Measurements from ENCODE around the gene MSH3.

Gene MSH3

GRCh38 chr5:80703747-80704146 is 49.3 kb downstream of the MSH3 start:
- DNase-seq (ENCODE audit: low spot score in 2 of 2) = no peak
- Histone ChIP-seq H3K4me1 (no peaks in the 10 kb centered on the region), H3K9me3 (no peaks in the 10 kb centered on the region), H3K27me3 (ENCODE audit: low read depth) (no peaks in the 10 kb centered on the region), H3K4me3 (no peak overlapping the region), H3K36me3 (replicated peaks) (no peaks in the 10 kb centered on the region)
- in situ Hi-C loops (cut with MboI; ENCODE audit: low sequenced_read_pairs) = loop anchor here (10.0 kb wide), 1 partner anchor 461 kb away; no protein-coding TSS in a partner anchor

GRCh38 chr5:80704221-80704620 is 49.8 kb downstream of the MSH3 start:
- DNase-seq (ENCODE audit: low spot score in 2 of 2) = no peak
- Histone ChIP-seq H3K4me3 (no peak overlapping the region), H3K27me3 (ENCODE audit: low read depth) (no peaks in the 10 kb centered on the region), H3K4me1 (no peaks in the 10 kb centered on the region), H3K9me3 (no peaks in the 10 kb centered on the region), H3K36me3 (replicated peaks) (no peaks in the 10 kb centered on the region)
- in situ Hi-C loops (cut with MboI; ENCODE audit: low sequenced_read_pairs) = loop anchor here (10.0 kb wide), 1 partner anchor 461 kb away; no protein-coding TSS in a partner anchor

DNA sequence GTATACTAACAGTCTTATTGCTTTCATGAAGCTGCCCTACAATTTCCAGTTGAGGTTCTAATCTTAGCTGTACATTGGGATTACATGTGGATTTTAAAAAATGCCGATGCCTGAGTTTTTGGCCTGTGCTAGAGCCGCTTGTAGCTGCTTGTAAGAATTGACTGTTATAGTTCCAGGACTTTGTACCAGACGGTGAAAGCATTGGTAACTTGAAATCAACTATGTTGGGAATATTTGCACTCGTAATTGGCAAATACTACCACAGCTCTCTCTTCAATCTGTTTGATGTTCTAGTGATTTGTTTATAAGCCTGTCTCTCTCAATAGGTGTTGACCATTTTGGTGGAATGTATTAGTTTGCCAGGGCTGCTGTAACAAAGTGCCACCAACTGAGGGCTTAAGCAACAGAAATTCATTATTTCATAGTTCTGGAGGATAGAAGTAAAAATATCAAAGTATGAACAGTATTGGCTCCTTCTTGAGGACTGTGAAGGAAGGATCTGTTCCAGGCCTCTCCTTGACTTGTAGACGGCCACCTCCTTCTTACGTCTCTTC is 50.8 kb downstream of the MSH3 start:
- Histone ChIP-seq H3K9me3 (no peaks in the 10 kb centered on the region), H3K36me3 (replicated peaks) (no peaks in the 10 kb centered on the region), H3K4me3 (no peak overlapping the region), H3K27me3 (ENCODE audit: low read depth) (no peaks in the 10 kb centered on the region), H3K4me1 (no peaks in the 10 kb centered on the region)
- in situ Hi-C loops (cut with MboI; ENCODE audit: low sequenced_read_pairs) = loop anchor here (10.0 kb wide), 1 partner anchor 460 kb away; no protein-coding TSS in a partner anchor
- no peak for DNase-seq (ENCODE audit: low spot score in 2 of 2)

- H3K9me3 ChIP-seq = no peaks in the 10 kb centered on the region
- no peaks in the 10 kb centered on the region for H3K27me3 ChIP-seq (ENCODE audit: low read depth)
- no peak overlapping the region for H3K4me3 ChIP-seq
- no peaks in the 10 kb centered on the region for H3K36me3 ChIP-seq (replicated peaks)
- no peaks in the 10 kb centered on the region for H3K4me1 ChIP-seq
- in situ Hi-C loops (cut with MboI; ENCODE audit: low sequenced_read_pairs) = loop anchor here (10.0 kb wide), 1 partner anchor 459 kb away; no protein-coding TSS in a partner anchor
- DNase-seq (ENCODE audit: low spot score in 2 of 2) = no peak
Measured at GRCh38 chr5:80705801-80706200, 51.3 kb downstream of the MSH3 start.

DNA sequence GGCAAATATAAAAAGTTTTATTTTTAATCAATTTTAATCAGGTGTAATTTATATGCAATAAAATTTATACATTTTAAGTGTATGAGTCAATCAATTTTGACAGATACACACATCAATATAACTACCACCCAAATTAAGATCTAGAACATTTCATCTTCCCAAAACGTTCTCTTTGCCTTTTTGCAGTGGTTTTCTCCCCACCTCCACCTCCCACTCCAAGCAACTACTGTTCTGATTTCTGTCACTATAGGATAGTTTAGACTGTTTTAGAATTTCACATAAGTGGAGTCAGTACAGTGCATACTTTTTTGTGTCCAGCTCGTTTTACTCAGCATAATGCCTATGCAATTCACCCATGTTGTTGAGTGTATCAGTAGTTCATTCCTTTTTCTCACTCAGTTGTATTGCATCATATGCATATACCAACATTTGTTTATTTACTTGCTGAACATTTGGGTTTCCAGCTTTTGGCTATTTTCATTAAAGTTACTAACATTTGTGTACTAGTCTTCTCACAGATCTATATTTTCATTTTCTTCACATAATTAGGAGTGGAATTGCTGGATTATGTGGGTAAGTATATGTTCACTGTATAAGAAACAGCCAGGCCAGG is 52.5 kb downstream of the MSH3 start:
- no peaks in the 10 kb centered on the region for H3K36me3 ChIP-seq (replicated peaks)
- no peak for DNase-seq (ENCODE audit: low spot score in 2 of 2)
- no peaks in the 10 kb centered on the region for H3K9me3 ChIP-seq
- H3K27me3 ChIP-seq (ENCODE audit: low read depth) = no peaks in the 10 kb centered on the region
- H3K4me1 ChIP-seq = no peaks in the 10 kb centered on the region
- no peak overlapping the region for H3K4me3 ChIP-seq
- in situ Hi-C loops (cut with MboI; ENCODE audit: low sequenced_read_pairs) = loop anchor here (10.0 kb wide), 1 partner anchor 458 kb away; no protein-coding TSS in a partner anchor

DNA sequence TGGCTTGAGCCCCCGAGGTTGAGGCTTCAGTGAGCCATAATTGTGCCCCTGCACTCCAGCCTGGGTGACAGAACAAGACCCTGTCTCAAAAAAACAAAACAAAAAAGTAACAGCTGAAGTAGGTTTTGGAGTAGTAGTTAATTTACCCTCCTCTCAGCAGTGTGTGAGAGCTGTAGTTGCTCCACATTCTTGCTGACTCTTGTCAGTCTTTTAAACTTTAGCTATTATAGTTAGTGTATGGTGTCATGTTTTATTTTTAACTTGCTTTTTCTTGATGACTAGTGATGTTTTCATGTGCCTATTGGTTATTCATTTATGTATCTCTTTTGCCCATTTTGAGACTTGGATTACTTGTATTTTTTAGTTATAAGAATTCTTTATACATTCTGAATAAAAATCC is 53.2 kb downstream of the MSH3 start:
- H3K4me1 ChIP-seq = no peaks in the 10 kb centered on the region
- DNase-seq (ENCODE audit: low spot score in 2 of 2) = no peak
- no peaks in the 10 kb centered on the region for H3K27me3 ChIP-seq (ENCODE audit: low read depth)
- no peak overlapping the region for H3K4me3 ChIP-seq
- H3K9me3 ChIP-seq = no peaks in the 10 kb centered on the region
- no peaks in the 10 kb centered on the region for H3K36me3 ChIP-seq (replicated peaks)
- in situ Hi-C loops (cut with MboI; ENCODE audit: low sequenced_read_pairs) = loop anchor here (10.0 kb wide), 1 partner anchor 457 kb away; no protein-coding TSS in a partner anchor

- in situ Hi-C loops (cut with MboI; ENCODE audit: low sequenced_read_pairs) = no loop called here
- Histone ChIP-seq H3K9me3 (no peaks in the 10 kb centered on the region), H3K4me1 (no peaks in the 10 kb centered on the region), H3K27me3 (ENCODE audit: low read depth) (no peaks in the 10 kb centered on the region), H3K36me3 (replicated peaks) (no peaks in the 10 kb centered on the region), H3K4me3 (no peak overlapping the region)
- no peak for DNase-seq (ENCODE audit: low spot score in 2 of 2)
Measured at GRCh38 chr5:80711216-80711615, 56.8 kb downstream of the MSH3 start.

DNA sequence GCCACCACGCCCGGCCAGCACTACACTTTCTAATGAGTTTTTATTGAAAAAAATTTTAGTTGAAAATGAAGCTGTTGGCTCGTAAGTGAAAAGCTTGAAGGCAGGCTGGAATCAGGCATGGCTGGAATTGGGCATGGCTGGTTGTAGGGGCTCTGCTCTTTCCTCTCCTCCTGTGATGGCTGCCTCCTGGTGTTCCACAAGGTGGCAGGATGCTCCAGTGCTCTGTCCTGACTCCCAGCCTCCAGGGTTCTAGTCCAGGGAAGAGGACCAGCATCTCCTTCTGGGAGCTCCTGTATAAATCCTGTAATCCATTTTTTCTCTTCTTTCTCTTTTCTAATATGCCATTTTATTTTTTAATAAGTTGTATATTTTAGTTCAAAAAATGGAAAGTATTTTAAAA is 57.5 kb downstream of the MSH3 start:
- in situ Hi-C loops (cut with MboI; ENCODE audit: low sequenced_read_pairs) = no loop called here

DNA sequence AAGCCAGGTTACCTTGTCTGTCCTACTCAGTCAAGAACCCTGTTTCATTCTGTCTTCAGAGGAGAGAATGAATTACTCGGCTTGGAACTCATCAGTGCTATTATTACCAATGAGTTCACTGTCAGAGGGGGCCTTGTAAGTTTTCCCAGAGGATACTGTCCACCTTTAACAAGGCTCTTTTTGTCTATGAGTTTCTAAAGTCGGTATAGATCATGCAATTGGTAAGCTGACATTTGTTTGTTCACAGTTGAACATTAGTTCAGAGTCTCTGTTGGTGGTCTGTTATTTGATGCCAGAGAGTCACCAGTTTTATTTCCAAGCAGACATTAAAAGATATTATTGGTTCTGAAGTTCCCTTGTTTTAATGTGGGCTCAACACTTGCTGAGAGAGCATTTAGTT is 58.5 kb downstream of the MSH3 start:
- Histone ChIP-seq H3K9me3 (no peaks in the 10 kb centered on the region), H3K4me1 (no peaks in the 10 kb centered on the region), H3K4me3 (no peak overlapping the region), H3K36me3 (replicated peaks) (no peaks in the 10 kb centered on the region), H3K27me3 (ENCODE audit: low read depth) (no peaks in the 10 kb centered on the region)
- no peak for DNase-seq (ENCODE audit: low spot score in 2 of 2)
- in situ Hi-C loops (cut with MboI; ENCODE audit: low sequenced_read_pairs) = no loop called here

More for the DNA sequence above, 57.5 kb downstream of the MSH3 start:
- H3K27me3 ChIP-seq (ENCODE audit: low read depth) = no peaks in the 10 kb centered on the region
- H3K36me3 ChIP-seq (replicated peaks) = no peaks in the 10 kb centered on the region
- no peaks in the 10 kb centered on the region for H3K4me1 ChIP-seq
- no peaks in the 10 kb centered on the region for H3K9me3 ChIP-seq
- H3K4me3 ChIP-seq = no peak overlapping the region
- peak; percentile 47 to 71 for DNase-seq (ENCODE audit: low spot score in 2 of 2)

DNA sequence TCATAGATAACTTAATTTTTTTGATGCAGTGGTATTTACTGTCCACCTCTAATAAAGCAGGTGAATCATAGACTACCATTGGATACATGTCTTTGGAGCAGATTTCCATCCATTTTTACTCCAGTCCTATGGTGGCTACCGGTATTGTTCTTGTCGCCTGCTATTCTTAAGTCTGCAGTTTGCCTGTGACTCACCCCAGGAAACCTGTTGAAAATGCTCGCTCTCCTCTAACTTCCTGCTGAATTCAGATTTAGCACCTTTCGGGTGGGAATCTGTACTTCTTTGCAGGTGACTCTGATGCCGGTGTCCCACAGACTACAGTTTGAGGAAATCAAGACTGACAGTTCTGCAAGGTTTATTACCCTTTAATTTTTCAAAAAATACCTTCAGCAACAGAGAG is 59.2 kb downstream of the MSH3 start:
- in situ Hi-C loops (cut with MboI; ENCODE audit: low sequenced_read_pairs) = no loop called here
- Histone ChIP-seq H3K4me3 (no peak overlapping the region), H3K9me3 (no peaks in the 10 kb centered on the region), H3K4me1 (no peaks in the 10 kb centered on the region), H3K36me3 (replicated peaks) (no peaks in the 10 kb centered on the region), H3K27me3 (ENCODE audit: low read depth) (no peaks in the 10 kb centered on the region)
- DNase-seq (ENCODE audit: low spot score in 2 of 2) = no peak

DNA sequence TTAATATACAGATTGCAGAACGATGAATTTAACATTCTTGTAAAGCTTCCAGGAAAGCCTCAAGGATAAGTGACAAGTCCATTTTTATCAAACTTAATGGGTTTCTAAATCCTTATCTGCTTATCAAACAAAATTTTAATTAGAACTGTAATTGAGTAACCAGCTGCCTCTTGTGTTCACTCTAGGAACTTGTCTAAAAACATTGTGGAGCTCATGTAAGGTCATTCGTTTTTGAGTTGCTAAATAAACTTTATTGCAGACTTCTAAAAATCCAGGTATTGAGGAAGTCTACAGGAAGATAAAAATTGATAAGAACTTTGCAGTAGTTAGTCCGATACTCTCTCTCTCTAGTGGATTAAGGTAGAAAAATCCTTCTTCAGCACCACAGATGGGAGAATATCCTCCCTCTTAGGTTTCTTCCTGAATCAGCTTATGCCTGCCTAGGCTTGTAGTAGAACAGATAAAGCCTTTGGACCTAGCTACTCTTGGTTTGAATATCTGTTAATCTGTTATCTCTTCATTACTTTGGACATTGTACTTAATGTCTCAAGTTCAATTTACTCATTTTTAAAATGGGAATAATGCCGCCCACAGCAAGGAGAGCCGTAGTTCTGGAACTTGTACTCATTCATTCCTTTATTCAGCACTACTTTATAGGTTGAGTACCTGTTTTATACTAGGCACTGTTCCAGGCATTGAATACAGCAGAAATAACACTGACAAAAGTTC is 60.3 kb downstream of the MSH3 start:
- H3K36me3 ChIP-seq (replicated peaks) = no peaks in the 10 kb centered on the region
- in situ Hi-C loops (cut with MboI; ENCODE audit: low sequenced_read_pairs) = no loop called here

GRCh38 chr5:80715887-80716286 is 61.4 kb downstream of the MSH3 start:
- Histone ChIP-seq H3K27me3 (ENCODE audit: low read depth) (no peaks in the 10 kb centered on the region), H3K4me1 (no peaks in the 10 kb centered on the region), H3K9me3 (no peaks in the 10 kb centered on the region), H3K4me3 (no peak overlapping the region), H3K36me3 (replicated peaks) (no peaks in the 10 kb centered on the region)
- no peak for DNase-seq (ENCODE audit: low spot score in 2 of 2)
- in situ Hi-C loops (cut with MboI; ENCODE audit: low sequenced_read_pairs) = no loop called here

More for the DNA sequence above, 60.3 kb downstream of the MSH3 start:
- no peaks in the 10 kb centered on the region for H3K27me3 ChIP-seq (ENCODE audit: low read depth)
- H3K4me3 ChIP-seq = no peak overlapping the region
- no peaks in the 10 kb centered on the region for H3K9me3 ChIP-seq
- DNase-seq (ENCODE audit: low spot score in 2 of 2) = no peak
- no peaks in the 10 kb centered on the region for H3K4me1 ChIP-seq

- in situ Hi-C loops (cut with MboI; ENCODE audit: low sequenced_read_pairs) = no loop called here
- Histone ChIP-seq H3K36me3 (replicated peaks) (no peaks in the 10 kb centered on the region), H3K9me3 (no peaks in the 10 kb centered on the region), H3K4me1 (no peaks in the 10 kb centered on the region), H3K27me3 (ENCODE audit: low read depth) (no peaks in the 10 kb centered on the region), H3K4me3 (no peak overlapping the region)
- DNase-seq (ENCODE audit: low spot score in 2 of 2) = no peak
Measured at GRCh38 chr5:80720181-80720580, 65.7 kb downstream of the MSH3 start.

DNA sequence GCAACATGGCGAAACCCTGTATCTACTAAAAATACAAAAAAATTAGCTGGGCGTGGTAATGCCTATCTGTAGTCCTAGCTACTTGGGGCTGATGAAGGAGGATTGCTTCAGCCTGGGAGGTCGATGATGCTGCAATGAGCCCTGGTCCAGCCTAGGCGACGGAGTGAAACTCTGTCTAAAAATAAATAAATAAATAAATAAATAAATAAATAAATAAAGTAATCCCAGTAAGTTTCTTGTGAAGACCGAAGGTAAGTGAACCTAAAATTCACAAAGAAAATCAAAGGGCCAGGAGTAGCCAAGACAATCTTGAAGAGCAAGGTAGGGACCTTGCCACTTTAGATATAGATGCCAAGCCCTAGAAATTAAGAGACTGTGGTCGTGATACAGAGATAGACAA is 68.5 kb downstream of the MSH3 start:
- in situ Hi-C loops (cut with MboI; ENCODE audit: low sequenced_read_pairs) = no loop called here
- no peak overlapping the region for H3K4me3 ChIP-seq
- no peak for DNase-seq (ENCODE audit: low spot score in 2 of 2)
- no peaks in the 10 kb centered on the region for H3K4me1 ChIP-seq
- peaks cover 5% of the 10 kb centered on the region for H3K36me3 ChIP-seq (replicated peaks)
- no peaks in the 10 kb centered on the region for H3K9me3 ChIP-seq
- H3K27me3 ChIP-seq (ENCODE audit: low read depth) = no peaks in the 10 kb centered on the region
